Skin epidermis (tissue), 12 donors: Measurements from ENCODE around the gene PRSS16.
A peak's percentile ranks its signal among the peaks of the same experiment; 100 is the strongest.
"Not testable (repeated sequence)": the region's sequence is repeated elsewhere in the genome, so short reads cannot be mapped to it uniquely, and the experiment has no call there.

Experiments used
- H3K27ac ChIP-seq, 21 experiments: fragments of 200-600 bp; sonication (generic) in 11 of 21; one replicate each; pipeline ENCODE4 v1.5.0; 2020; ENCODE audit warnings: mild to moderate bottlenecking in 3 of 21, inconsistent platforms in 2 of 21, moderate library complexity in 2 of 21
- H3K4me3 ChIP-seq, 7 experiments: fragments of 200-600 bp; sonication (generic) in 2 of 7; one replicate each; pipeline ENCODE4 v1.5.0; 2020; ENCODE audit warnings: inconsistent platforms in 2 of 7, mild to moderate bottlenecking in 2 of 7, moderate library complexity in 1 of 7

The PRSS16 gene

DNA sequence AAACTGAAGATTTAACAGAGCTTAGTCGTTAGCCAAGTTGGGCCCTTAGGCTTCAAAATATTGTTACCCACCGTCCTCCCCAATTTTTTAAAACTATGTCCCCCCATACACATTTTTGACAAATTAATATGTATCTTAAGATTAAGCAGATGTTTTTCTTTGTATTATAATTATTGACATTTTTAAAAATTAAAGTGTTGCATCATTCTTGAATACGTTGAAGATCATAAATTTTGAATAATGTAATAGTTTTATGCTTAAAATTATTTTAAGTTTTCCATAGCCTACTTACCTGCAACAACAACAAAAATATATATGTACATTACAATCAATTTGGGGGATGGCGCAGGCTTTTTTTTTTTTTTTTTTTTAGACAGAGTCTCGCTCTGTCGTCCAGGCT is 8.2 kb upstream of the PRSS16 start:
- Histone ChIP-seq H3K27ac (no peak overlapping the region), H3K4me3 (no peak overlapping the region)

DNA sequence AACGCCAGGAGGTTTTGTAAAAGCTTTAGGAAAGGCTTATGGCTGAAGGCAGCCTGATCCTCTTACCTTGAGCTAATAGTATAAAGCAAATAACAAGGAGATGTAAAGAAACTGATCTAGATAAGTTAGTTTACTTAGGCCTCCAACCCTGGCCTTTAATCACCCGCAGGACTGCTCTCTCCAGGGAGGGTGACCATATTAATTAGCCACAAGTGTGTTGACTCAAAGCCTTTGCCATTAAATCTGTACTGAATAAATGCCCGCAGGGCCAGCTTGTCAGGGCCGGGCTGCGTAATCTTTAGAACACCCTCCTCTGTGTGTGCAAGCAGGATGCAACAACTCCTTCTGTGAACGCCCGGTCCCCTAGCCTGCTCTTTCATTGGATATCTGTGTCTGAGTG is 6.1 kb upstream of the PRSS16 start:
- H3K27ac ChIP-seq = no peak overlapping the region
- no peak overlapping the region for H3K4me3 ChIP-seq

DNA sequence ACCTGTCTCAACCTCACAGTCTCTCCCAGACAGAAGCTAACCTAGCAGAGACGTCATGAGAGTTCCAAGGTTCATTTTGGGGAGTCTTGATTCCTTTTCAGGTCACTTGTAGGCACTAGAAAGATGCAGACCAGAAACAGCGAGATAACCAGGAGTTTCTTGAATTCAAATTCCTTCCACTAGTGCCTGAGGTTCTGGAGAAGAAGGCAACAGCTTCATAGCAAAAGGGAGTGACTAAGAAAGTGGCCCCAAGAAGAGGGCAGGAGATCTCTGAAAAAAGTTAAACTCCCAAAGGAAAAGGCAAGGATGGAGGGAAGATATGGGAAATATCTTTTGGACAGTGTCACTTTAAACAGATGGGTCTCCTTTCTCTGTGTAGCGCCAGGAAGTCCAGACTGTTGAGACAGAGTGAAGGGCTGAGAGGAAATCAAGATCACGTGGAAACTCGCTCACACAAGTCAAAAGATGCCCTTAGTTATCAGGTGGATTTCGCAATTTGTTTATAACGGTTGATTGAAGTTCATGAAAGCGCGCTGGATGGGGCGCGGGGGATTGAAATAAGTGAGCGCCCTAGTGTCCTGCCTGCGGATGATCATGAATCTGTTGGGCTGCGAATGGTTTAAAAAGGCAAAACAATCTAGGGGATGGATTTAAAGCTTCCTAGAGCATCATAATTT is 4.8 kb upstream of the PRSS16 start:
- Histone ChIP-seq H3K4me3 (no peak overlapping the region), H3K27ac (no peak overlapping the region)

DNA sequence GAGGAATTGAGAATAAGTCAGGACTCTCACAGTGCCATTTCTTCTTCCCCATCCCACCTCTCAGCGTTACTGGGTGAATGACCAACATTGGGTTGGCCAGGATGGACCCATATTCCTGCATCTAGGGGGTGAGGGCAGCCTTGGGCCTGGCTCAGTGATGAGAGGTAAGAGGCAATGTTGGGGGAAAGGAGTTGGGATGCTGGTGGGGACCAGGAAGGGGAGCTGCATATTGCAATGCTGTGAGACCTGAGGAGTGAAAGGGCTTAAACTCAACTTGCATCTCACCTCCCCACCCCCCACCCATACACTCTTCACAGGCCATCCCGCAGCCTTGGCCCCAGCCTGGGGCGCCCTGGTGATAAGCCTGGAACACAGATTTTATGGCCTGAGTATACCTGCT is 1.3 kb downstream of the PRSS16 start:
- H3K27ac ChIP-seq = no peak overlapping the region
- no peak overlapping the region for H3K4me3 ChIP-seq

DNA sequence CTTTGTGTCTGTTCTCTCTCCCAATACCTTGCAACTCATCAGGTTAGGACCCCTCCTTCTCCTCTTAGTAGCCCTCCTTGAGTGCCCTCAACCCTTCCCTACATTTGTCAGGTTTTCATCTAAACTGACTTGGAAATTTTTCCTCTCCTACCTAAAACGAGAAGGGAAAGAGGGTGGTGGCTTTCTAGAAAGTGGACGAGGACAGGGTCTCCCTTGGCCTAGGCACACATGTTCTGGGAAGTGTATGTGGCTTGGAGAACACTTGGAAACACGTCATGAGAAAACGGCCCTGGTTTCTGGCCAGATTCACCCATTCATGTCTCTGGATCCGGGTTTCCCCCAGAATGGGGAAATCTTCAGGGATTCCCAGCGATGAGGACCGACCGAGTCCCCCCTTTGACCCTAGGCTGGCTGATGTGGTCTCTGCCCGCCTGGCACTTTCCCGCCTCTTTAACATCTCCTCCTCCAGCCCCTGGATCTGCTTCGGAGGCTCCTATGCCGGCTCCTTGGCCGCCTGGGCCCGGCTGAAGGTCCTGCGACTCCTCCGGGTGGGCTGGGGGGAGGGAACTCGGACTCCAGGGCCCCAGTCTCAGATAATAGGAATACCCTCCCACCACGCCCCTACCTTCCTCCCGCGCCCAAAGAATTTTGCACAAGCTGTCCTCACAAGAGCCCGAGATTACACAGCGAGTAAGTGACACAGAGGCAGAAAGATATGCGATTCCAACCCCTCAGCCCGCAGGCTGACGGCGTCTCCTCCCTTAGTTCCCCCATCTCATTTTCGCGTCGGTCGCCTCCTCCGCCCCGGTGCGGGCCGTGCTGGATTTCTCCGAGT is 3.0 kb downstream of the PRSS16 start:
- peak overlapping the region in 5 of 21 experiments; percentile 25 to 77 (median 61) for H3K27ac ChIP-seq
- peak overlapping the region; percentile 43 to 60 (median 53) for H3K4me3 ChIP-seq

DNA sequence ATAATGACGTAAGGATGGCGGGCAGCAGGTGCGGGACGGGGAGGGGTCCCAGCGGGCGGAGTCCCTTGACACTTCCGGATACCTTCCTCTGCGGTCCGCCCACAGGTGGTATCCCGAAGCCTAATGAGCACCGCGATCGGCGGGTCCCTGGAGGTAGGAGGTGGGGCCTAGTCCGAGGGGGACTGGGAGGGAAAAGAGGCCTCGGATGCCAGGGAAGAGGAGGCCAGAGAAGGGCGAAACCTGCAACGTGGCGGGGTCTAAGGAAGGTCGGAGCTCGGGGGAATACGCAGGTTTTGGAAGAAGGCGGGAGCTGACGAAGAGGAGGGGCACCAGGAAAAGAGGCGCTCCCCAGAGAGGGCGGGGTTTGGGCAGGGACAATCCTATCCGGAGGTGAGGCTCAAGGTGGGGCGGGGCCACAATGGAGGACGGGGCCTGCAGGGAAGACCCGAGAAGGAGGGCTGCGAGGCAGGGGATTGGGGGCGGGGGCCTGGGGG is 3.7 kb downstream of the PRSS16 start:
- H3K4me3 ChIP-seq = peak overlapping the region; percentile 43 to 60 (median 53)
- peak overlapping the region in 15 of 21 experiments; percentile 25 to 78 (median 64) for H3K27ac ChIP-seq

DNA sequence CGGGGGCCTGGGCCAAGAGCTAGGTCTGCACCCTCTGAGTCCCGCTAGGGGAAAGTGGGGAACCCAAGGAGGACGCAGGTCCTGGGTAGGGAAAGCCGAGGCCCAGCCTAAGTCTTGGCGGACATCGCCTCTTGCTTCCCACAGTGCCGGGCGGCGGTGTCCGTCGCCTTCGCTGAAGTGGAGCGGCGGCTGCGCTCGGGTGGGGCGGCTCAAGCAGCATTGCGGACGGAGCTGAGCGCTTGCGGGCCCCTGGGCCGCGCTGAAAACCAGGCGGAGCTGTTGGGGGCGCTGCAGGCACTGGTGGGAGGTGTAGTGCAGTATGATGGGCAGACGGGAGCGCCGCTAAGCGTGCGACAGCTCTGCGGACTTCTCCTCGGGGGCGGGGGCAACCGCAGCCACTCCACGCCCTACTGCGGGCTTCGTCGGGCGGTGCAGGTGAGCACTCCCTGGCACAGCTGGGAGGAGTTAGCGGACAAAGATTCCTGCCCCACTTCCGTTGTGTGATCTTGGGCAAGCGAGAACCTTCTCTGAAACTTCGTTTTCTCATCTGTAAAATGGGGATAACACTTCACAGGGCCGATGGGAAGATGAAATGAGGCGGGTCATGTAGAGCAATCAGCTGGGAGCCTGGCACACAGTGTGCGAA is 4.2 kb downstream of the PRSS16 start:
- H3K27ac ChIP-seq = peak overlapping the region in 15 of 21 experiments; percentile 25 to 78 (median 64)
- H3K4me3 ChIP-seq = peak overlapping the region; percentile 43 to 60 (median 53)

DNA sequence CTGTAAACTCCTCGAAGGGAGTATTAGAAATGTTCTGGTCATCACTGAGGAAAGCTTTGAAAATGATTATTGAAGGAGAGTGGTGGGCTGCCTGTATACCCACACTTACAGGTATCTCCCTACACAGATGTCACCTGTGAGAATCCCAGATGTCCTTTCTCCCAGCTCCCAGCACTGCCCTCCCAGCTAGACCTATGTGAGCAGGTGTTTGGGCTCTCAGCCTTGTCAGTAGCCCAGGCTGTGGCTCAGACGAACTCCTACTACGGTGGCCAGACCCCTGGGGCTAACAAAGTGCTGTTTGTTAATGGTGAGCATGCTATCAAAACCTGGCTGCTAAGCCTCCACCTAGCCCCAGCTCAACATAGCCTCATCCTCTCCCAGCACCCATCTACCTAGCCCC is 7.1 kb downstream of the PRSS16 start:
- no peak overlapping the region for H3K27ac ChIP-seq

DNA sequence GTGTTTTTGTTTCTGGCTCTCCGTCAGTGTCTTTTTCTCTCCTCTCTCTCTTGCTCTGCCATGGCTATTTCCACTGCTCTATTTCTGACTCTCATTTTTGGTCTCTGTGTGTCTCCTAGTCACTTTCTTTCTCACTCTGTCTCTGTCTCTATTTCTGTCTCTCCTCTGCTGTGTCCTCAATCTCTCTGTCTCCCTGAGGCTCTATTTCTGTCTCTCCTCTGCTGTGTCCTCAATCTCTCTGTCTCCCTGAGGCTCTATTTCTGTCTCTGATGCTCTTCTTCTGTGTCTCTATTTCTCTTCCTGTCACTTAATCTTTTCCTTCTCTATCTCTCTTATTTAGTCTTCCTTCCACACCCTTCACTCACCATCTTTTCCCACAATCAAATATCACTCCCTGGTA is 8.4 kb downstream of the PRSS16 start:
- H3K27ac ChIP-seq = no peak overlapping the region
- no peak overlapping the region for H3K4me3 ChIP-seq

More for the DNA sequence above, 7.1 kb downstream of the PRSS16 start:
- no peak overlapping the region for H3K4me3 ChIP-seq

DNA sequence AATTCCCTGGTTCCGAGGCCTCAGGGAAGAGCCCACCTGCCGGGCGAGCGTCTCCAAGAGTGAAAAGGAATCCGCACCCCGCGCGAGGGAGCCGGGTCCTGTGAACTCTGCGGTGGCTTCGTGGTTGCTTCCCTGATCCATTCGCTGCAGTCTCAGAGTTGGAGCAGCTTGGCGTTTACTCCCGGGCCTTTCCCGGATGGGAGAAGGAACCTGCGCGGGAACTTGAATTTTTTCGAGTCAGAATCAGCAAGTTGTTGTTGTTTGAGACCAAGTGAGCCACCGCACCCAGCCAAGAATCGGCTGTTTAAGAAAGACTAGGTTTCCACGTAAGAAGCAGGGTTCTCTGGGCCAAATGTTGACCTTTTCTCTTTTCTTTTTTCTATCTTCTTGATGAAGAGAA is 12.9 kb downstream of the PRSS16 start:
- Histone ChIP-seq H3K4me3 (no peak overlapping the region), H3K27ac (no peak overlapping the region)

DNA sequence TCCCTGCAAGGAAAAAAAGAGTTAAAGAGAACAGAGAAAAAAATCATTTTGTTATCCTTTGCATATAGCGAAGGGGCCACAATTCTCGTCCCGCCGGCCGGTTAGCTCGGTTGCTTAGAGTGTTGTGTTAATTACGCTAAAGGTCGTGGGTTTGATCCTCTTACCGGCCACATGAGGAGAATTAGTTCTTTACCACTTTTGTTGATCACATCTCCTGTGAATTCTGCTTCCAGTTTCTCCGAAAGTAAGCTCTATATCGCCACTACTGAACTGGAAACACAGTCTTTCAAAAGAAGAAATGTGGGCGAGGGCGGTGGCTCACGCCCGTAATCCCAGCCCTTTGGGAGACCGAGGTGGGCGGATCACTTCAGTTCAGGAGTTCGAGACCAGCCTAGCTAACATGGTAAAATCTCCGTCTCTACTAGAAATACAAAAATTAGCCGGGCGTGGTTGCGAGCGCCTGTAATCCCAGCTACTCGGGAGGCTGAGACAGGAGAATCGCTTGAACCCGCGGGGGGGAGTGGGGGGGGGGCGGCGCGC is 13.4 kb downstream of the PRSS16 start:
- Histone ChIP-seq H3K27ac (no peak overlapping the region), H3K4me3 (no peak overlapping the region)

DNA sequence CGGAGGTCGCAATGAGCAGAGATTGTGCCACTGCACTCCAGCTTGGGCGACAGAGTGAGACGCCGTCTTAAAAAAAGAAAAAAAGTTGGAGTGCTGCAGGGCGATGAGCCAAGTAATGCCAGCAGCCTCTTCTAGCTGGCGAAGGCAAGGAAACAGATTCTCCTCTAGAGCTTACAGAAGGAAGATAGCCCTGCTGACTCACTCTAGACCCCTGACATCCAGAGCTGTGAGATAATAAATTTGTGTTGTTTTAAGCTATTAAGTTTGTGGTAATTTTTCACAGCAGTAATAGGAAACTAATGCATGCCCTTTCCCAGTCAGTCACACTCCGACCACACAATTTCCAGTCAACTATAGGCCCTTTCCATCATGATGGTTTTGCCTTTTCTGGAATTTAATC is 16.4 kb downstream of the PRSS16 start:
- no peak overlapping the region for H3K27ac ChIP-seq
- no peak overlapping the region for H3K4me3 ChIP-seq

DNA sequence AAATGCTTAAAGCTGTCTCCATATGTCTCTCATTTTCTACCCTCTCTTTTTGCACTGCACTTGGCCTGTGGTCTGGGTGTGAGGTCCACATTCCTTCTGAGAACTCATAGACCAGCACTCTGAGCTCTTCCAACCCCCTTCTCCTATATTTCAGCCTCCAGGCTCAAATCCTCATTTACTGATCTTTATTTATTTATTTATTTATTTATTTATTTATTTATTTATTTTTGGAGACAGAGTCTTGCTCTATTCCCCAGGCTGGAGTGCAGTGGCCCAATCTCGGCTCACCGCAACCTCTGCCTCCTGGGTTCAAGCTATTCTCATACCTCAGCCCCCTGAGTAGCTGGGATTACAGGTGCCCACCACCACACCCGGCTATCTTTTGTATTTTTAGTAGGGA is 19.5 kb downstream of the PRSS16 start:
- not testable (repeated sequence) for H3K27ac ChIP-seq, H3K4me3 ChIP-seq

DNA sequence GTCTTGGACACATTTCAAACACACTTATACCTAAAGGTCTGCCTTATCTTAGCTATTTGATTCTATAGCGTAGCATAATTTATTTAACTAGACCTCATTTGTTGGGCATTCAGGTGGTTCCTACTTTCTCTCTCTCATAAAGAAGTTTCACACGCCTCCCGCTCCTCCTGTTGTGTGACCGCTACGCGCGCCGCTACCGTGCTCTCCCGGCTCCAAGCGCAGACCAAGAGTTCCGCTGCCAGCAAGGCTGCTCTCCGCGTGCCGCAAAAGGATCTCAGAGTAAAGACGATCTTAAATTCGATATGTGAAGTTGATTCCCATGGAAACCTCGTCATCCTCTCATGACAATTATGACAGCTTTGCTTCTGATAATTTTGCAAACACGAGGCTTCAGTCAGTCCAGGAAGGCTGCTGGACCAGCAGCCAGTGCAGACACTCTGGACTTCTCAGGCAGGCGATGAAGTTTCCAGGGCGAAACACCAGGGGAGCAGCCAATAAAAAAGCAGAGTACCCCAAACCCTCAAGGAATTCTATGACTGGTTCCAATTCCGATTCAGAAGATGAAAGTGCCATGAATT is 20.4 kb downstream of the PRSS16 start:
- Histone ChIP-seq H3K27ac (no peak overlapping the region), H3K4me3 (no peak overlapping the region)

DNA sequence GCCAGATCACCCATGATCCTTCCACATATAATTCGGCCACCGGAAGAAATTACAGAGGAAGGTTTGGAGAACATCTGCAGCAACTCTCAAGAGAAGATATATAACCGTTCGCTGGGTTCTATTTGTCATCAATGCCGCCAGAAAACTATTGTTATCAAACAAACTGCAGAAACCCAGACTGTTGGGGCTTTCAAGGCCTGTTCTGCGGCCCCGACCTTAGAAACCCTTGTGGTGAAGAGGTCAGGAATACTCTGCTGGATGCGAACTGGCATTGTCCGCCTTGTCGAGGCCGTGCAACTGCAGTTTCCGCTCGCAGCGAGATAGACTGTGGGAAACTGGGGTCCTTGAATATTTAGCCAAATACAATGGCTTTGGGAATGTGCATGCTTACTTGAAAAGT is 21.3 kb downstream of the PRSS16 start:
- Histone ChIP-seq H3K27ac (no peak overlapping the region), H3K4me3 (no peak overlapping the region)

DNA sequence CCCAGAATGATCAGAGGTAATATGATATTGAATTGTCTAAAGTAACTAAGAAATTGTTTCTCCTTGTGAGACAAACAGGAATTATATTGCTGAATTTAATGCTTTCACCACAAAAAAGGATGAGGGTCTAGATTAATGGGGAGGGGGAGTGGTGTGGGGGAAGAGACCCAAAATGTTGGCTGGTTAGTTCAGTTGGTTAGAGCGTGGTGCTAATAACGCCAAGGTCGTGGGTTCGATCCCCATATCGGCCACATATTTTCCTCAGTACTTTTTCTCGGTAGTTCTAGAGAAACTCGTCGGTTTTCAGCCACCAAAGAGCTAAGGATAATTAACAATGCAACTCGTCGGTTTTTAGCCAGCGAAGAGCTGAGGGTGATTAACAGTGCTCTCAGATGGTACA is 26.3 kb downstream of the PRSS16 start:
- H3K4me3 ChIP-seq = no peak overlapping the region
- H3K27ac ChIP-seq = no peak overlapping the region

DNA sequence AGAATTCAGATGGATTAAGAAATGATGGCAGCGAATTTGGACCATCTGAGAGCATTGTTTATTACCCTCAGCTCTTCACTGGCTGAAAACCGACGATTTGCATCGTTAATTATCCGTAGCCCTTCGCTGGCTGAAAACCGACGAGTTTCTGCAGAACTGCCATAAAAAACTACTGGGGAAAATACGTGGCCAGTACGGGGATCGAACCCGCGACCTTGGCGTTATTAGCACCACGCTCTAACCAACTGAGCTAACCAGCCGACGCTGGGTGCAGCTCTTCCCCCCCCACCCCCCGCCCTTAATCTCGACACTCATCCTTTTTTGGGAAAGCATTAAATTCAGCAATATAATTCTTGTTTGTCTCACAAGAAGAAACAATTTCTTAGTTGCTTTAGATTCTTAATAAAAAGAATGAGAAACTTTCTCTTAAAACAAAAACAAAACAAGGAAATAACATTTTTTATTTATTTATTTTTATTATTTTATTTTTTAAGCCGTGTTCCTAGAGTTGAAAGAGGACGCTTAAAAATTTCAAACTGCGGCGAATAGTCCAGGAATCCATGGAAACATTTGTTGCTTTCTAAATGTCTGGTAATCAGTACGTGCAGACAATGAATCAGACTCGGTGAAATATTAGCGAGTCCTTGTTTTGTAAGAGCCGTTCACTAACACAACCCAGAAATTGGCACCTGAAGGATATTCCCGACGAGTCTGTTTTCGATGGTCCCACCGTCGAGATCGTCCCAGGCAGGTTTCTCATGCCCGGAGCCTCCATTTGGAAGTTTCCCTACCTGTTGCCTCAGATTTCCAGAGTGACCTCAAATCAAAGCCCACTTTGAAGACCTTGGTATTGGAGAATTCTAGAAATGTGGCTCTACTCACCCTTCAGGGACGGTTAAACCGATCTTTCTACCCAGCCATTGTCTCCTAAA is 27.8 kb downstream of the PRSS16 start:
- H3K27ac ChIP-seq = no peak overlapping the region
- H3K4me3 ChIP-seq = no peak overlapping the region

DNA sequence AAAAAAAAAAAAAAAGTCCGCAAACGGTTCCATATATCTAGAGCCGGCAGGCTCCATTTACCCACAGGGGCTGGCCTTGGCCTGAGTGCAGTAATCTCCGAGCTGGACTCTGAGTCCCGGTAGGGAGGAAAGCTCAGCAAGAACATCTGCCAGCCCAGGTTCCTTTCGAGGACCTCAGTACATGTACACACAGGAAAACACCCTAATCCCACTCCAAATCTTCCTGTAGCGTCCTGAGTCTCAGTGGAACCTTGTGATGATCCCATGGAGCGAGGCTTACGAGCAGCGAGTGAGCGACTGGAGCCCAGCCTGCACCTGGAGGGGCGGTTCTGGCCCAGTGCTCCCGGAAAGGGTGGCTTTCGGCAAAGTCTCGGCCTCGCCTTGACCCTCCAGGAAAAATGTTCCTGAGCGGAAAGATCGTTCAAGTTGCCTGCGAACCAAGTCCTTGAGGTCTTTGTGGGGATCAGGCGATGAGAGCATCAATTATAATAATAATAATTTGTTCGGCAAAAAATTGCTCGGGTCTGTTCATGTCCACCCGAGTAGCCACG is 32.1 kb downstream of the PRSS16 start:
- no peak overlapping the region for H3K4me3 ChIP-seq
- H3K27ac ChIP-seq = no peak overlapping the region

DNA sequence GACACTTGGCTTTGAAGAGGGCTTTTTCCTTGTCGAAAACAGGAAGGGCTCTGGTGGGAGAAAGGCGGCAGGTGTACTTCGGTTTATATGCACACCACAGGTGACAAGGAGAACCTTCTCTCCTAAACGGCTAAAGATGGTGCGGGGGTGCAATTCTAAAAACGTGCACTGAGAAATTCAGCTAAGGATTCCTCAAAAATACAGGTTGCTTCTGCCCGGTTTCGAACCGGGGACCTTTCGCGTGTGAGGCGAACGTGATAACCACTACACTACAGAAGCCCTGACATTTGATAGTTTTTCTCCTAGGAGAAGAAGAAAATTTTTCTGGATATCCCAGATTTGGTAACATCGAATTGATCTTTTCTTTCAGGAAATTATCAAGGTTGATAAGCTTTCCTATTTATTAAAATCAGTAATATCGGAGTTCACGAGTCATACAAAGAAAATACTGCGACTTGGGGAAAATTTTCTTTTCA is 32.6 kb downstream of the PRSS16 start:
- Histone ChIP-seq H3K27ac (no peak overlapping the region), H3K4me3 (no peak overlapping the region)
